Thoracic aorta (tissue), 2 donors: ENCODE measurements around the gene NKAIN2. TPM values are rescaled to one million over a fixed set of nuclear protein-coding genes. Genes with fewer than 3 reads are reported as not detected.

Experiments
- ATAC-seq: fragments of 150-250 bp; one replicate; pipeline ENCODE4 v1.8.0; 2017; ENCODE audit warnings: low read depth; ENCODE audit not compliant: insufficient number of reproducible peaks, low FRiP score
- DNase-seq: peaks from one replicate; pipeline ENCODE4 v3.0.0-alpha.2; 2020; ENCODE audit warnings: low spot score
- H3K27ac ChIP-seq, 2 donors: fragments of 200-600 bp; sonication (generic); 1 replicate in 1 of 2; 2 replicates in 1 of 2; pipeline ENCODE4 v1.5.1; 2016; ENCODE audit warnings: mild to moderate bottlenecking in 2 of 2, moderate library complexity in 2 of 2
- H3K27me3 ChIP-seq: fragments of 200-600 bp; sonication (generic); replicated peaks from 2 replicates; pipeline ENCODE4 v1.6.0; 2016; ENCODE audit warnings: mild to moderate bottlenecking; ENCODE audit not compliant: insufficient read depth
- H3K36me3 ChIP-seq: fragments of 200-600 bp; sonication (generic); one replicate; pipeline ENCODE4 v1.5.1; 2016
- H3K4me1 ChIP-seq, 2 donors: fragments of 200-600 bp; sonication (generic); 1 replicate in 1 of 2; 2 replicates in 1 of 2; pipeline versions ENCODE4 v1.5.1 to v1.6.0; 2016; ENCODE audit warnings: low read depth in 2 of 2, mild to moderate bottlenecking in 1 of 2; ENCODE audit not compliant: control insufficient read depth in 1 of 2
- H3K4me3 ChIP-seq: fragments of 200-600 bp; sonication (generic); 2 replicates; pipeline ENCODE4 v1.5.1; 2016; ENCODE audit warnings: mild to moderate bottlenecking
- H3K9me3 ChIP-seq: fragments of 200-600 bp; sonication (generic); 2 replicates; pipeline ENCODE4 v1.5.1; 2016
- CTCF ChIP-seq: fragments of 200-600 bp; sonication (generic); IDR thresholded peaks from one replicate; pipeline ENCODE4 v1.5.1; 2019; ENCODE audit warnings: antibody characterized with exemption
- total RNA-seq, 2 donors: library from RNA; depleted of rRNA; stranded (reverse); fragments of >200 nt; gene quantifications; one replicate each; pipeline versions ENCODE4 v1.1.0 to v1.2.3, GENCODE V29; 2016

NKAIN2 gene
- total RNA-seq, 2 donors from 2014 or later, result 0.28 TPM; not detected in 1

GRCh38 chr6:124310139-124310538, 506.5 kb downstream of the NKAIN2 start:
- Histone ChIP-seq H3K36me3 (no peaks in the 10 kb centered on the region), H3K9me3 (no peaks in the 10 kb centered on the region), H3K27ac (no peak overlapping the region), H3K4me1 (no peaks in the 10 kb centered on the region), H3K4me3 (no peak overlapping the region), H3K27me3 (no peaks in the 10 kb centered on the region)
- no peak for DNase-seq
- no peak for ATAC-seq
- no peak for TF ChIP-seq CTCF

- no peak for ATAC-seq
- Histone ChIP-seq H3K27ac (no peak overlapping the region), H3K27me3 (no peaks in the 10 kb centered on the region), H3K9me3 (no peaks in the 10 kb centered on the region), H3K4me1 (no peaks in the 10 kb centered on the region), H3K36me3 (no peaks in the 10 kb centered on the region), H3K4me3 (no peak overlapping the region)
- DNase-seq, result no peak
- TF ChIP-seq CTCF, result no peak
Observed at GRCh38 chr6:124319410-124319809, 515.7 kb downstream of the NKAIN2 start.

GRCh38 chr6:124324237-124324636, 520.6 kb downstream of the NKAIN2 start:
- no peak overlapping the region for H3K27ac ChIP-seq

GRCh38 chr6:124330197-124330596, 526.5 kb downstream of the NKAIN2 start:
- no peak for TF ChIP-seq CTCF
- H3K9me3 ChIP-seq, result no peaks in the 10 kb centered on the region
- H3K27ac ChIP-seq, result no peak overlapping the region

More at GRCh38 chr6:124324237-124324636, 520.6 kb downstream of the NKAIN2 start:
- Histone ChIP-seq H3K36me3 (no peaks in the 10 kb centered on the region), H3K27me3 (no peaks in the 10 kb centered on the region), H3K4me1 (no peaks in the 10 kb centered on the region), H3K9me3 (no peaks in the 10 kb centered on the region), H3K4me3 (no peak overlapping the region)
- no peak for TF ChIP-seq CTCF
- no peak for DNase-seq
- no peak for ATAC-seq

GRCh38 chr6:124334359-124334758, 530.7 kb downstream of the NKAIN2 start:
- TF ChIP-seq CTCF, result no peak
- Histone ChIP-seq H3K27ac (no peak overlapping the region), H3K4me3 (no peak overlapping the region), H3K27me3 (no peaks in the 10 kb centered on the region), H3K4me1 (no peaks in the 10 kb centered on the region), H3K36me3 (no peaks in the 10 kb centered on the region), H3K9me3 (no peaks in the 10 kb centered on the region)
- ATAC-seq (no peak), DNase-seq (no peak)

More at GRCh38 chr6:124330197-124330596, 526.5 kb downstream of the NKAIN2 start:
- H3K4me1 ChIP-seq, result no peaks in the 10 kb centered on the region
- DNase-seq, result no peak
- no peaks in the 10 kb centered on the region for H3K36me3 ChIP-seq
- H3K4me3 ChIP-seq, result no peak overlapping the region
- no peaks in the 10 kb centered on the region for H3K27me3 ChIP-seq
- no peak for ATAC-seq
